HepG2 (cell line): ENCODE results near the gene SPTB. TPM values are rescaled to one million over a fixed set of nuclear protein-coding genes. Genes with fewer than 3 reads are reported as not detected.

ENCODE experiments used
- HNF1A ChIP-seq, 2 experiments: sonication (generic) in 1 of 2; formaldehyde crosslinking in 1 of 2; IDR thresholded peaks; 2 replicates each; pipeline versions ENCODE4 v1.4.0 to v1.6.1; 2016 to 2020; ENCODE audit warnings: borderline replicate concordance in 1 of 2, low read depth in 1 of 2, mild to moderate bottlenecking in 1 of 2, missing genetic modification reagents in 1 of 2
- TFDP2 ChIP-seq: sonication (generic); formaldehyde crosslinking; IDR thresholded peaks from 2 replicates; pipeline ENCODE4 v1.4.0; 2020; ENCODE audit warnings: missing genetic modification reagents
- ZNF101 ChIP-seq: sonication (generic); formaldehyde crosslinking; IDR thresholded peaks from 2 replicates; pipeline ENCODE4 v1.4.0; 2020; ENCODE audit warnings: mild to moderate bottlenecking, low read depth, missing genetic modification reagents, borderline replicate concordance
- ZUFSP ChIP-seq: sonication (generic); formaldehyde crosslinking; IDR thresholded peaks from 2 replicates; pipeline ENCODE4 v1.9.0; 2021; ENCODE audit warnings: missing genetic modification reagents, mild to moderate bottlenecking, borderline replicate concordance
- polyA plus RNA-seq, 8 experiments: library from polyadenylated mRNA; depleted of rRNA in 3 of 8; stranded (reverse) in 7 of 8; unstranded in 1 of 8; fragments of >200 nt; fragmentation: Illumina TruSeq in 4 of 8; extraction: Trizol in 4 of 8; gene quantifications; 2 replicates each; pipeline versions ENCODE4 v1.2.1 to v1.2.3, GENCODE V29; 2011 to 2016; ENCODE audit warnings: low read depth in 4 of 8, missing spikeins in 1 of 8, mixed read lengths in 1 of 8; ENCODE audit not compliant: insufficient read depth in 1 of 8
- total RNA-seq, 5 experiments: library from RNA; depleted of rRNA; stranded (reverse); fragments of >200 nt; fragmentation: Illumina TruSeq; extraction: Trizol; gene quantifications; 2 replicates each; pipeline ENCODE4 v1.2.3, GENCODE V29; 2016; ENCODE audit warnings: low read depth in 1 of 5

Gene SPTB
- total and polyA plus RNA-seq, 2 of the 13 experiments (the other 11 are each of a cell fraction or from before 2014, with no cell fraction given) = 0.01 to 0.02 TPM

- TF ChIP-seq HNF1A (IDR thresholded peaks at IDR 0.05; ENCODE audit: low read depth) = no peak
- no peak for TF ChIP-seq HNF1A (CRISPR knock-in tag; IDR thresholded peaks at IDR 0.05; ENCODE audit: borderline replicate concordance)
- TF ChIP-seq ZUFSP (CRISPR knock-in tag) = no peak
- TF ChIP-seq ZNF101 (CRISPR knock-in tag) = no peak
- TF ChIP-seq TFDP2 (CRISPR knock-in tag) = no peak
These were observed 171.3 kb downstream of the SPTB start (continued) for GRCh38 chr14:64708148-64709004.
